Measurements from ENCODE around the gene NAB1.
"Not testable (repeated sequence)": the region's sequence is repeated elsewhere in the genome, so short reads cannot be mapped to it uniquely, and the experiment has no call there.

Gene NAB1, protein sequence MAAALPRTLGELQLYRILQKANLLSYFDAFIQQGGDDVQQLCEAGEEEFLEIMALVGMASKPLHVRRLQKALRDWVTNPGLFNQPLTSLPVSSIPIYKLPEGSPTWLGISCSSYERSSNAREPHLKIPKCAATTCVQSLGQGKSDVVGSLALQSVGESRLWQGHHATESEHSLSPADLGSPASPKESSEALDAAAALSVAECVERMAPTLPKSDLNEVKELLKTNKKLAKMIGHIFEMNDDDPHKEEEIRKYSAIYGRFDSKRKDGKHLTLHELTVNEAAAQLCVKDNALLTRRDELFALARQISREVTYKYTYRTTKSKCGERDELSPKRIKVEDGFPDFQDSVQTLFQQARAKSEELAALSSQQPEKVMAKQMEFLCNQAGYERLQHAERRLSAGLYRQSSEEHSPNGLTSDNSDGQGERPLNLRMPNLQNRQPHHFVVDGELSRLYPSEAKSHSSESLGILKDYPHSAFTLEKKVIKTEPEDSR

DNA sequence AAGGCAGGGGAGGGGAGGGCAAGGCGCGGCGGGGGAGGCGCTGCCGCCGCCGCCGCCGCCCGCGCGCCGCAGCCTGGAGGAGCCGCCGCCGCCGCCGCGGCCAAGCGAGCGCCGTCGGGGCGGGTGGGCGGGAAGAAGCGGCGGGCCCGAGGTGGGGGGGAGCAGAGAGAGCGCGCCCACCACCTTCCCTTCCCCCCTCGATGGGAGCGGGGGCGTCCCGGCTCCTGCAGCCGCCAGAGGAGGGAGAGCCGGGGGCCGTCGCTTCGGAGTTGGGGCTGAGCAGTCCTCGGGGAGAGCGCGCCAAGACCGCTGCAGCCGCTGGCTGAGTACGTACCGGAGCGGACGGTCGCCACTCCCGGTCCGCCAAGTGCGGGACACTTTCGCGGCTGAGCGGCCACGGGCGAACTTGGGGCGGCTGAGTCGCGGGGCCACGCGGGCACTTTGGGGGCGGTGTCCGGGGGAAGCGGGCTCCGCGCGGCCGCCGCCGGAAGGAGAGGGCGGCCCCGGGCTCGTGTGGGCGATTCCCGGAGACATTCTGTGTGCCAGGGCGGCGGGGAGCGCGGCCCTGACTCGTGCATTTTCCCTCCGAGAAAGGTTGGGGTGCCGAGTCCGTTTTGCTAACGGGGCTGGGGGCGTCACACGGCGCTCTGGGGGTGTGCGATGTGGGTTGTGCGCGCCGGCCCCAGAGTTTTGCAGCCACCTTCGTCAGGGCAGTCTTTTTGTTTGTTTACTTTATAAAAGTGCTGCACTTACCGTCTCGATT is at the start of gene NAB1:
TSS of gene NAB1 (plus strand) at position 49 of the 763 bp plus-strand sequence. CDS start 10,094 bp downstream, outside the sequence.
- peak; percentile 56 for DNase-seq

DNA sequence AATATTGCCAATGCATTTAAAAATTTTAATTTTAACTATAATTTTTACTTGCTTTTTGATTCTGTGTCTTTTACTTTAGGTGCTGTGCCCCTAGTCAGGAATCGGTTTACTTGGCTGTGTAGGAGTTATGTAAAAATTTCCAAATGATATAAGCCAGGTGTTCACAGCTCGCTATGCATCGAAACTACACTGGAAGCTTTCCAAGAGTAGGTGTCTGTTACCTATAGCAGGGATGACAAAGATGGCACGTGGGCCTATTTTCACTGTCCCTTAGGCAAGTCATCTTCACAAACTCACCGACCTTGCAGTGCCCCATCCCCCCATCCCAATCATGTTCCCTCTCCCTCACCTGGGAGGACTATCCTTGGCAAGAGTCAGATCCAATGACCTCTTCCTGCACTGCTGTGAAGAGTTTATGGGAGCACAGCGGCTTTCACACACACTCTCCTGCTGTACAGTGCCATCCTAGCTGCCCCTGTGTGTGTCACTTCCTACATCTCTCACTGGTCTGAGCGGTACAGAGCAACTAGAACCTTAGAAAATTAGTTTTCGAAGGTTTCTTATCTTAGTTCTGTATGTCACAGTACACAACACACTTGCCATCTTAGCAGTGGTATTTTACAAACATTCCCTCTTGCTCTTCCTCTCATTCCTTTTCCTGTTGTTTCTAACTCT is 49.2 kb upstream of the NAB1 start:
- DNase-seq = no peak

DNA sequence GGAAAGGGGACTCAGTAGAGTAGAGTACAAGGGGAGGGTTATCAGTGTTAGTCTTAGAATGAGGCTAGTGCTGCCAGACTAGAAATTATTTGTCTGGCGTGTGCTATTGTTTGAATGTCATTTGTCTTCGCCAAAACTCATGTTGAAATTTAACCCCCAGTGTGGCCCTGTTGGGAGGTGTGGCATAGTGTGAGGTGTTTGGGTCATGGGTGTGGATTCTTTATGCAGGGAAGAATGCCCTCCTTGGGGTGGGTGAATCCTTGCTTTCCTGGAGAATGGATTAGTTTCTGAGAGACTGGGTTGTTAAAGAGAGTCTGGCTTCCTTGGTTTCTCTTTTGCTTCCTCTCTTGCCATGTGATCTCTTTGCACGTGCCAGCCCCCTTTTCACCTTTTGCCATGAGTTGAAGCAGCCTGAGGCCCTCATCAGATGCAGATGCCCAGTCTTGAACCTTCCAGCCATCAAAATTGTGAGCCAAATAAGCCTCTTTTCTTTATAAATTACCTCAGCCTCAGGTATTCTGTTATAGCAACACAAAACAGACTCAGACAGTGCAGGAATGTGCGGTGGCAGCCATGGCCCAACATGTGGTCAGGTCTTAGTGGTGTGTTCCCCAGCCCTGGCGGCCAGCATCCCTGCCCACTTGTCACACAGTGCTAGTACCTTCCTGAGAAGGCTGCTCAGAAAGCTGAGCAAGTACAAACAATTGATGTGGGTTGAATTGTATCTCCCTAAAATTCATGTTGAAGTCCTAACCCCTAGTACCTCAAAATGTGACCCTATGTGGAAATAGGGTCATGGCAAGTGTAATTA is 48.4 kb upstream of the NAB1 start:
- no peak for DNase-seq

DNA sequence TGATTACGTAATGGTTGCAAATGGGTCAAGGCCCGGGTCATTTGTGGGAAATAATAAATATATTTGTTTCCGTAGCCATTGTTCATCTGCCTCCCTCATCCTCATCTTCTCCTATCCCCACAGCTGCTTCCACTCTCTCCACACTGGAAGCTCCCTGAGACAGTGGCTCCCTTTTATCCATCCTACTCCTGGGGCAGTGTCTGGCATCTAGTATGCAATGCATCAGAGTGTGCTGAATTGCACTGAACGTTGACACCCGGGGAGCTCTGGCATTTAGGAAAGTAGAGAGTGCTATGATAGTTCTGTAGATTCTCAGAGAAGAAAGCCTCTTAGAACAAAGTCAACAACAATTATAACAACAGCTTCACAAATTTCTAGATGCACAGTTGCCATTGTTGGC is 45.5 kb upstream of the NAB1 start:
- DNase-seq = peak; percentile 66

DNA sequence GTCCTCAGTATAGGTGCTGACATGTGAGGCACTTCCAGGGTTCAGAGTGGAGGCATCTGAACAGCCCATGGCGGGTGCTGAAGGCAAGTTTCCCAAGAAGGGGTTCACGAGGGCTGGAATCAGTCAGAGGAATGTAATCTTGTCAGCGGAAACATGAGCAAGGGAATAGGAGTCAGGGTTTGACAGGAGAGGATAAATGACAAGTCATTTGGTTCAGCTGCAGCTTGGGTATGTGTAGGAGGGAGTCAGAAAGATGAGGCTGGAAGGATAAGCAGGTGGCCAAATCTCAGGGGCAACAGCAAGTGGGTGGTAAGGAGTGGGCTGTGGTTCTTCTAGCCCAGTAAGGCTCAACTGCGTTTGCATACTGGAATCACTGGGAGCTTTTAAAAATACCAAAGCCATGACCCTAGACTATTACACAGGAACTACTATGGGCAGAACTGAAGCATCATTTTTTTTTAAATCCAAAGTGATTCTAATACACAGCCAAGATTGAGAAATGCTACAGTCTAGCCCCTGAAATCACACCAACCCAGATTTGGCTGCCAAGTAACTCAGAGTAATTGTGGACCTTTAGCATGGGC is 41.8 kb upstream of the NAB1 start:
- DNase-seq = no peak

DNA sequence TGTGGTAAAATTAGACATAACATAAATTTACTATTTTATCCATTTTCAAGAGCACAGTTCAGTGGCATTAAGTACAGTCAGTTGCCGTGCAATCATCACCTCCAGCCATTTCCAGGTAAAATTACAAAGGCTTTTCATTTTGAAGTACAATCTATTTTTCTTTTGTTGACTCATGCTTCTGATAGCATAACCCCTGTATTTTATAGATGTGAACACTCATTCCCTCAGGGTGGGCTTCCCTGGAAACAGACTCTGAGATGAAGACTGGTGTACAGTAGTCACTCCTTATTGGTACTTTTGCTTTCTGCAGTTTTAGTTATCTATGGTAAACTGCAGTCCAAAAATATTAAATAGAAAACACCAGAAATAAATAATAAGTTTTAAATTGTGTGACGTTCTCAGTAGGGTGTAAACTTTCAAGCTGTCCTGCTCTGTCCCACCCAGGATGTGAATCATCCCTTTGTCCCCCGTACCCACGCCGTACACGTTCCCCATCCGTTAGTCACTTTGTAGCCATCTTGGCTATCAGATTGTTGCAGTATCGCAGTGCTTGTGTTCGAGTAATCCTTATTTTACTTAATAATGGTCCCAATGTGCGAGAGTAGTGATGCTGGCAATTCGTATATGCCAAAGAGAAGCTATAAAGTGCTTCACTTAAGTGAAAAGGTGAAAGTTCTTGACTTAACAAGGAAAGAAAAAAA is 41.1 kb upstream of the NAB1 start:
- DNase-seq = no peak

DNA sequence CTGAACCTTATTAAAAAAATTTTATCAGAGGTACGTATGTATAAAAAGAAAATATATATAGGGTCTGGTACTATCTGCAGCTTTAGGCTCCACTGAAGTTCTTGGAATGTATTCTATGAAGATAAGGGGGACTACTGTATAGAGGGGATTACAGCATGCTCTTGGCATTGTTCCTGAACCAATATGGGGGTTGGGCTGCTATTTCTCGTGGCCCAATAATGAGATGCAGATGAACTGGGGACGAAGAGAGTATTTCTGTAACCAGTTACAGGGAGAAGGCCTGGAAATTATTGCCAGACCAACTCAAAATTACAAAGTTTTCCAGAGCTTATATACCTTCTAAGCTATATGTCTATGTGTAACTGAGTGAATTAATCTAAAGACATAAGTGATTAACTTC is 40.0 kb upstream of the NAB1 start:
- DNase-seq = not testable (repeated sequence)

DNA sequence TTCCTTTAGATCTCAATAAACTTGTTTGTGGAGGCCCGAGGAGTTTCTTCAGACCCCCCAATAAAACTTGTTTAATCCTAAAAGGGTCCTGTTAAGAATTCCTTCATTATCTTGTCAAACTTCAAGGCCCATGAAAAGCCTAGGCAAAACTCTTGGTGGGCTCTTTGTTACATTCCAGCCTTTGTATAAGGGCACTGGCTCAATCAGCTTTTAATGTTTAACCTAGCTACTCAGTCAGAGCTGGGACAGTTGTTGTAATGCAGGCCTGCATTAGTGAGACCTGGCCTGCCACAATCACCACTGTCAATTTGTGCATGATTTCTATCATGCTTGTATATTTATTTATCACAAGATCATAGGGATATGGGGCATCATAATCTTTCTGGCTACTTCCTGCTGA is 39.5 kb upstream of the NAB1 start:
- DNase-seq = not testable (repeated sequence)

DNA sequence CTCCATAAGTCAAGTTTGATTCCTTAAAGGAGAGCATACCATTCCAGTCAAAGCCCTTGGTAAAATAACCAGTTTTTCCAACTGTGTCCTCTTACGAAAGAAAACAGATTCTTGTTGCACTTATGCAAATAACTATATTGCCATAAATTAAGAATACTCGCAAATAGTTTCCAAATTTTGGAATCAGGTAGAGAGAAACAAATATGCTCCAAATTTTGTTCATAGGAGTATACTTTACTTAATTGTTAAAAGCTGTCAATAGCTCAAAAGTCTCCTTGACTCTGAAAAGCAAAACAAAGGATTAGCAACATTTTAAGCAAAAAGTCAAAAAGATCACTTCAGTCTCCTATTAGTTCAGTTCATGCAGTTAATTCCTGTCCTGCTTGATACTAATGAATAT is 38.4 kb upstream of the NAB1 start:
- not testable (repeated sequence) for DNase-seq

DNA sequence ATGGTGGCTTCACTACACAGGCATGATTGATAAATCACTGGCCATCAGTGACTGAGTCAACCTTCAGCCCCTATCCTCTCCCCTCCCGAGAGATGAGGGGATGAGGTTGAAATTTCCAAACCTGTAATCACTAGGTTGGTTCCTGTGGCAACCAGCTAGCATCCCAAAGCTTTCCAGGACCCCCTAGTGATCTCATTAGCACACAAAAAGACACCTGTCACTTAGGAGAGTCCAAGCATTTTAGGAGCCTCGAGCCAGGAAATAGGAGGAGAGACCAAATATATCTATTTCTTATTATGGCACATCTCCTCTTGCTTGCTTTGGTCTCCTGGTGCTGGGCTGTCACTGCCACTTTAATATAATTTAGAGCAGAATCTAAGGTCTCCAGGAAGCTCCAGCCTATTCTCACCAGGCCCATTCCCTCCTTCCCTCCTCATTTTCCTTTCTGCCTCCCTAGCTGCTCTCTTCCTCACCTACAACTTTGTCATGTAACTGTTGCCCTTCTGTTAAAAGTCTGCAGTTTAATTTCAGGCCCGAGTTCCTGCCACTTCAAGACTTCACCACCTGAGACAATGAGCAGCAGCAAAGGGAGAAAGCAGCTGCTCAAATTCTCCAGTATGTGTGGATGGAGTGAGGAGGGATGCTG is 33.2 kb upstream of the NAB1 start:
- no peak for DNase-seq

DNA sequence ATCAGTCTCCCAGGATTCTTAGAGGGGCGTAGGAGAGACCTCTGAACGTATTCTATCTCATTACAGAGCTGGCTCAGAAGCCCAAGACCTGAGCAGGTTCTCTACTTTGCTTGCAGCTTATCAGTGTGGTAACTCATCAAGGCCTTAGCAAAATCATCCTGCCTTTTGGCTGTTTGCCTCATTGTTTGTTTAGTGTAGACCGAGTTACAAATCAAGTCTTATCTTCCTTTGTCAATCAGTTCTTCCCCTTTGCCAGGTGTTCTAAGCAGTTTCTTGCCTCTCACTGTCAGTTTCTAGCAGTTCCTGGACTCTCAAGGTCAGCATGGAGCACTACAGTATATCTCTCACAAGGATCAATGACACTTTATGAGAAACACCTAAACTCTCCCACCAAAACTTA is 30.9 kb upstream of the NAB1 start:
- no peak for DNase-seq

DNA sequence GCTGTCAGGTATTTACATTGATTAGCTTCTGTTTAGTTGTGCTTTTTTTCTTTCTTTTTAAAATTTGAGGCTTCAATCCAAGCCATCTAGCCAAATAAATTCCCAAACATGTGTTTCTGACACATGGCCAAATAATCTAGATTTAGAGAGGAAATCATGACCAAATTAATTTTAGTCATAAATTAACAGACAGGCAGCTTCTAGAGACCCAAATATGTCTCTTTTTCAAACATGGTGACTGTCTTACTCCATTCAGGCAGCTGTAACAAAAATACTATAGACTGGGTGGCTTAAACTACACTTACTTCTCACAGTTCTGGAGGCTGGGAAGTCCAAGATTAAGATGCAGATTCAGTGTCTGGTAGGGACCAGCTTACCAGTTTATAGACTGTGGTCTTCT is 23.2 kb upstream of the NAB1 start:
- no peak for DNase-seq

DNA sequence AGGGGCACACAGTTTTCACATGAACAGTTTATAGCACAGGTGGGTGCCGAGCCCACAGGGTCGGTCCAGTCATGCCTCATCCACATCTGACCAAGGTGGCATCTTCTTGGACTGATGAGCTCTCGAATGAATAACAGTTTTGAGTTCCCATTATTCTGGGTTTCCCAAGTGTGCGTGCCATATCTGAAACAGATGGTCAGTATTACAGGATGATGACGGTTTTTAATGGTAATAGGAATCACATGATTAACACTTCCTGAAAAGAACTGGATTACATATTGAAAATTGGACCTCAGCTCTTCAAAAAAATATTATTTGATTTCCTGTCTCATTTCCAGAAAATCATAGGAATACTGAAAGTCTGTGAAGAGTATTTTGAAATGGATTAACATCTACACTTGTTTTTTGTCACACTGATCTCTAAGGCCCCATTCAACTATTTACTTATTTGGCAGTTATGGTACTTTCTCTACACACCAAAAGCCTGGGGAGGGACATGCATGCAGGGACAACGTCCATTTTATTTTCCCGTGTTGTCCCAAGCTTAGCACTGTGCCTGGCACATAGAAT is 22.2 kb upstream of the NAB1 start:
- no peak for DNase-seq

DNA sequence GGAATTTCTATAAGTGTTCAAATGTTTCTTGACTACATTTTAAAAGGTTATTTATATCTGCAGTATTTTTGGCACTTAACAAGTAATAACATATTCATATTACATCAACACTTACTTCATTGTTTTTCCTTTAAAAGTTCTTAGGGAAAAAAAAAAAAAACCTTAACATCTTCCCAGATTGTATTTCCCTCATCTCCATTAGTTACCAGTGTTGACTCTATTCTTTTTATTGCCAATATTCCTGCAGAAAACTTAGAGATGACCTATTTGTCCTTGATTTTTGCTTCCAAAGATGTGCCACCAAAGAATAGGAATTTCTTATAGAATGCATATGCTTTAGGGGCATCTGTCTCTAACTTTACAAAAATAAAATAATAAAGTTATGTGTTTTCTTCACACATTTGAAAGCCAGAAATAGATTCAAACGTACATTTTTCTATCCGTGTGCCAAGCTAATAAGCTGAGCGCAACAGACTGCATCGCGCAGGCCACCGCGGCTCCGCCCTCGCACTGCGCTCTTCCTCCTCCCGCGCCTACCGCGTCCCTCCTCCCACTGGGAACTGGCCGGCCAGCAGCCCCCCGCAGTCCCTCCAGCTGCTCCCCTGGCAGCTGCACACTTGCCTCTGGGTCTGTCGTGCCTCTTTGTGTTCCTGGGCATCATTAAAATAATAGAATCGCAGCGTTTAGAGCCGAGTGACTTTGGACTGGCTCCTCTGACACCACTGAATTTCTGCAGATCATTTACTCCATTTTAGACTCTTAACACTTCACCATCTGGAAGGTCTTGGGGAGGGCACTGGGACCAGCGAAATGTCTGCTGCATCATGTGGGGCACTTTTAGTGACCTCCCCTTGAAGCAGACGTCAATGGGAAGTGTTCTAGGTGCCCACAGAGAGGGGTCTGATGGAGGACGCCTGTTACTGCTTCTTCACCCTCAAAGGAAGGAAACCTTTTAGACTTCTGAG is 21.2 kb upstream of the NAB1 start:
- DNase-seq = peak; percentile 65

DNA sequence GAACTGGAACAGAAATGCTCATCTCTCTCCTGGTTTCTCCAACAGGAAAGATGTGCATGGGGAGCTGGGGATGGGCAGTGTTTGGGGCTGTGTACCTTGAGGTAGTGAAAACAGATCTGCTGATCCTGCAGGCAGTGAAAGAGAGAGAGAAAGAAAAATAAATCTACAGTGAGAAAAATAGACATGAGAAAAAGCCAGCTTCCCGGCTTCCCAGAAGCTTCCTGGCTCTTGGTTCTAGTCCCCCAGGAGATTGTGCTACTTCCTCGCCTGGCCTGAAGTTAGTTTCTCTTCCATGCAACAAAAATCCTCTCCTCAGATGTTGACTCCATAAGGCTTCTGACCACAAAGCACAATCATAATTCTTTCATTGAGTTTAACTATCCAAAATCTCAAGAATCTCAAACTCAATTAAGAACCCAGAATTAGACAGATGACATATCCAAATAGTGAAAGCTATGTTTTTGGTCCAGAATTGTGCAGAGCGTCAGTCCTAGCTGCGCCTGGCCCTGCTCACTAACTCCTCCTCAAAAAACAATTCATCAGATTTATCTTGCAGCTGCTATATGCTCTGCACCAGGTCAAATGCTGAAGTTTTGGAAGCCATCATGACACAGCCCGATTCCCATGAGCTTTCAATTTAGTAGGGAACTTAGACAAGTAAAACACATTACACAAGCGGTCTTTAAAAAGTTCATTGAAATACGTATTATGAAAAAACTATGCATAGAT is 20.1 kb upstream of the NAB1 start:
- no peak for DNase-seq

DNA sequence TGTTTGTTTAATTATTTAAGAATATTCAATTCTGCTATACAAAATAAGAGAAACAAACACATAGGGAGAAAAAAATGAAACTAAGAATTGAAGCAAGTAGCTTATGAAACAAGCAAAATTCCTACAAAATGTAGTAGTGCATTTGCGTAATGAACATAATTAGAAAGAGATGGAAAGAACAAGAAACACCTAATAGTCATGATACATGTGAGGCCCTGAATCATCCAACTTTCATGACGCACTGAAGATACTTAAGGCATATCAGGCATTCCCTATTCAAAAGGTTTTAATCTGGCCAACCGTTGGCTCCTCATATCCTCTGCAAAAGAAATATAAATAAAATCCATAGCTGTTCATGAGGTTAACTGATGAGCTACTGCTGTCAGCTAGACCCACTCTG is 14.5 kb upstream of the NAB1 start:
- no peak for DNase-seq

DNA sequence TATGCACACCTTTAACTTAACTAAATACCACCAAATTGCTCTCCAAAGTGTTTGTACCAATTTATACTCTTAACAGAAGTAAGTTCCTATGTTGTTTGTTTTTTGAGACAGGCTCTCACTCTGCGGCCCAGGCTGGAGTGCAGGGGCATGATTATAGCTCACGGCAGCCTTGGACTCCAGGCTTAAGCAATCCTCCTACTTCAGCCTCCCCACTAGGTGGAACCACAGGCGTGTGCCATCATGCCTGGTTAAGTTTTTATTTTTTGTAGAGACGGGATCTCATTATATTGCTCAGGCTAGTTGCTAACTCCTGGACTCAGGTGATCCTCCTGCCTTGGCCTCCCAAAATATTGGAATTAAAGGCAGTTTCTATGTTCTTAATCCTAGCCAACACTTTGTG is 13.1 kb upstream of the NAB1 start:
- no peak for DNase-seq

DNA sequence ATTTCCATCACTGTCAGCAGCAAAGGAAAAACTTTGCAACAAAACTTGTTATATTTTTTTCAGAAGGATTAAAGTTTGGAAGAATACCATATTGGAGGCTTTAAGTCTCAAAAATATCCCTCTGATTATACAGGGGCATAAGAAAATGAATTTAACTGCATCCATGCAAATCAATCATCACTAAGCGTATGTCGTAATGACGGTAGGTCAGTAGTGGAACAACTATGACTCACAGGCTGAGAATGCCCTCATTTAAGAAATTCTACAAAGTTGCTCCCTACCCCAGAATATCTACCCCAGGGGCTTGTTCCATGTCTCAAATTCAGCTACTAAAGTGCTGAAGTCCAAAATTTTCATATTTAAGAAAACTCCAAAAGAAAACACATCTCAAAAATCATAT is 12.5 kb upstream of the NAB1 start:
- DNase-seq = no peak

DNA sequence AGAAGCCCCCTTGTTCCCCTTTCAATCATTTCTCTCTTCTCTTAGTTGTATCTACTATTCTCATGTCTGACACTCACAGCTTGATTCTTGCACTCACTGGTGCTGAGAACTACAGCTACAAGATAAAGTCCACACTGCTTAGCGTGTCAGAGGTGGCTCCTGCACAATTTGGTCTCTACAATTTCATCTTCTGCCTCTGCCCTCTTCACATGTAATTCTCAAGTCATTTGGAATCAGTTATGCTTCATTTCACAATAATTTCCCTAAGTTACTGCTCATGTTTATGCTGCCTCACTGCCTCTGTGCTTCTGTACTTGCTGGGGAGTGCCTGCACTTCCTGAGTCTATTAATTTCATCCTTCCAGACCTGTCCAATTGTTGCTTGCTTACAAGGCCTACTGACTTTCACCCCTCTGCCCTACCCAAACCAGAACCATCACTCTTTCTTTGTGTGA is 11.6 kb upstream of the NAB1 start:
- no peak for DNase-seq
